Testis (tissue), 2 donors: Measurements from ENCODE around the gene SLC12A2.

Source experiments
- CTCF ChIP-seq, 3 experiments: fragments of 450-650 bp in 2 of 3; fragments of 200-600 bp in 1 of 3; sonication (generic) in 1 of 3; IDR thresholded peaks; one replicate each; pipeline ENCODE4 v1.5.1; 2016 to 2019; ENCODE audit warnings: antibody characterized with exemption in 3 of 3, mild to moderate bottlenecking in 2 of 3, moderate library complexity in 1 of 3
- POLR2A ChIP-seq: fragments of 450-650 bp; IDR thresholded peaks from one replicate; pipeline ENCODE4 v1.6.1; 2017; ENCODE audit warnings: antibody characterized with exemption, mild to moderate bottlenecking, moderate library complexity

- TF ChIP-seq POLR2A (no peak), CTCF (IDR thresholded peaks at IDR 0.05) (no peak)
Measured at GRCh38 chr5:128202320-128202719, 118.8 kb downstream of the SLC12A2 start.
